ENCODE measurements around the gene GTPBP8. TPM values are rescaled to one million over a fixed set of nuclear protein-coding genes. Genes with fewer than 3 reads are reported as not detected.
A peak's percentile ranks its signal among the peaks of the same experiment; 100 is the strongest.

GTPBP8 gene
- total RNA-seq, 1 donor from 2014 or later: 19.2 TPM

- intact Hi-C loops (cut with DNase I): no loop called here
- H3K9me3 ChIP-seq: no peaks in the 10 kb centered on the region
These were observed 27.9 kb downstream of the GTPBP8 start for GRCh38 chr3:113018536-113019181.

GRCh38 chr3:113019182-113020137, 28.7 kb downstream of the GTPBP8 start:
- peak overlapping the region; percentile 87 for H3K27ac ChIP-seq
- TF ChIP-seq POLR2A (IDR thresholded peaks at IDR 0.05): peak in 1 of 2 donors; percentile 37
- peak; percentile 55 to 90 for TF ChIP-seq POLR2AphosphoS5 (IDR thresholded peaks at IDR 0.05; ENCODE audit: insufficient read depth in 1 of 2, low read depth in 1 of 2)
- no peak for TF ChIP-seq CTCF (IDR thresholded peaks at IDR 0.05)
- H3K9me3 ChIP-seq: no peaks in the 10 kb centered on the region
- peak overlapping the region; percentile 77 to 81 for H3K4me3 ChIP-seq
- peaks cover 0 to 10% of the 10 kb centered on the region in 2 donors for H3K36me3 ChIP-seq
- intact Hi-C loops (cut with DNase I): no loop called here
- no peaks in the 10 kb centered on the region for H3K27me3 ChIP-seq
- peak in 1 of 2 donors; percentile 92 for DNase-seq (ENCODE audit: extremely low spot score in 2 of 2)
- H3K4me1 ChIP-seq: peaks cover 27% of the 10 kb centered on the region

More at GRCh38 chr3:113018536-113019181, 27.9 kb downstream of the GTPBP8 start:
- no peak for DNase-seq (ENCODE audit: extremely low spot score in 2 of 2)
- H3K4me1 ChIP-seq: peaks cover 27% of the 10 kb centered on the region
- peak overlapping the region; percentile 87 for H3K27ac ChIP-seq
- H3K36me3 ChIP-seq: peaks cover 0 to 15% of the 10 kb centered on the region in 2 donors
- H3K27me3 ChIP-seq: no peaks in the 10 kb centered on the region
- H3K4me3 ChIP-seq: peak overlapping the region; percentile 77 to 81
- TF ChIP-seq CTCF (IDR thresholded peaks at IDR 0.05): no peak
- TF ChIP-seq POLR2AphosphoS5 (IDR thresholded peaks at IDR 0.05; ENCODE audit: insufficient read depth in 1 of 2, low read depth in 1 of 2): no peak
- TF ChIP-seq POLR2A (IDR thresholded peaks at IDR 0.05): no peak

GRCh38 chr3:113021471-113021870, 30.7 kb downstream of the GTPBP8 start:
- TF ChIP-seq POLR2AphosphoS5 (IDR thresholded peaks at IDR 0.05; ENCODE audit: insufficient read depth in 1 of 2, low read depth in 1 of 2) (no peak), POLR2A (IDR thresholded peaks at IDR 0.05) (no peak), CTCF (IDR thresholded peaks at IDR 0.05) (no peak)
- intact Hi-C loops (cut with DNase I): no loop called here
- no peak for DNase-seq (ENCODE audit: extremely low spot score in 2 of 2)

GRCh38 chr3:113034011-113034410, 43.2 kb downstream of the GTPBP8 start:
- no peak for DNase-seq (ENCODE audit: extremely low spot score in 2 of 2)
- Histone ChIP-seq H3K27ac (no peak overlapping the region), H3K9me3 (no peaks in the 10 kb centered on the region), H3K27me3 (no peaks in the 10 kb centered on the region), H3K4me3 (no peak overlapping the region), H3K4me1 (no peaks in the 10 kb centered on the region), H3K36me3 (no peaks in the 10 kb centered on the region)
- TF ChIP-seq POLR2A (IDR thresholded peaks at IDR 0.05) (no peak), POLR2AphosphoS5 (IDR thresholded peaks at IDR 0.05; ENCODE audit: insufficient read depth in 1 of 2, low read depth in 1 of 2) (no peak), CTCF (IDR thresholded peaks at IDR 0.05) (no peak)
- intact Hi-C loops (cut with DNase I): no loop called here

More at GRCh38 chr3:113021471-113021870, 30.7 kb downstream of the GTPBP8 start:
- no peak overlapping the region for H3K27ac ChIP-seq
- no peaks in the 10 kb centered on the region for H3K36me3 ChIP-seq
- no peaks in the 10 kb centered on the region for H3K9me3 ChIP-seq
- no peaks in the 10 kb centered on the region for H3K27me3 ChIP-seq
- H3K4me3 ChIP-seq: no peak overlapping the region
- peaks cover 27% of the 10 kb centered on the region for H3K4me1 ChIP-seq

All from vagina (tissue), 2 donors.